Left lung (tissue), 10 donors: ENCODE measurements around the gene ACBD4. TPM values are rescaled to one million over a fixed set of nuclear protein-coding genes. Genes with fewer than 3 reads are reported as not detected.

ENCODE experiments used
- ATAC-seq: fragments of 200-7000 bp; cut with Tn5 transposase; one replicate; pipeline ENCODE4 v1.9.1; 2020; ENCODE audit warnings: moderate library complexity
- DNase-seq, 4 donors: peaks; one replicate each; pipeline ENCODE4 v3.0.0-alpha.2; 2013 to 2020
- H3K27ac ChIP-seq, 2 donors: fragments of 200-600 bp; sonication (generic) in 1 of 2; one replicate each; pipeline versions ENCODE4 v1.5.0 to v1.8.0; 2020 to 2021
- H3K27me3 ChIP-seq, 2 donors: fragments of 200-600 bp; sonication (generic) in 1 of 2; one replicate each; pipeline versions ENCODE4 v1.5.0 to v1.8.0; 2020 to 2021
- H3K36me3 ChIP-seq, 2 donors: fragments of 200-600 bp; sonication (generic) in 1 of 2; one replicate each; pipeline versions ENCODE4 v1.5.0 to v1.8.0; 2020 to 2021
- H3K4me1 ChIP-seq, 2 donors: fragments of 200-600 bp; one replicate each; pipeline ENCODE4 v1.8.0; 2021
- H3K4me3 ChIP-seq, 2 donors: fragments of 200-600 bp; sonication (generic) in 1 of 2; one replicate each; pipeline versions ENCODE4 v1.5.0 to v1.8.0; 2020 to 2021; ENCODE audit warnings: mild to moderate bottlenecking in 1 of 2
- H3K9me3 ChIP-seq, 2 donors: fragments of 200-600 bp; sonication (generic) in 1 of 2; one replicate each; pipeline versions ENCODE4 v1.5.0 to v1.8.0; 2020 to 2021
- intact Hi-C, 2 donors: fragments of 100-400 bp; cut with DNase I; formaldehyde crosslinking; loops; one replicate each; pipeline versions ENCODE4 v1.11.2 to v1.14.2; 2022
- polyA plus RNA-seq, 6 donors: library from polyadenylated mRNA; unstranded; fragments of 120-200 nt; gene quantifications; one replicate each; pipeline ENCODE4 v1.2.1, GENCODE V29; 2013; ENCODE audit not compliant: insufficient read length in 6 of 6
- total RNA-seq, 2 donors: library from RNA; stranded (reverse); fragmentation: NEBNext Ultra II Directional; extraction: Animal tissue kit (Norgen Biotek cat#: 25700); gene quantifications; one replicate each; pipeline ENCODE4 v1.2.1, GENCODE V29; 2021
- TF ChIP-seq, protein P1 (sequence below), 2 donors: fragments of 200-600 bp; sonication (generic) in 1 of 2; IDR thresholded peaks; one replicate each; pipeline versions ENCODE4 v1.5.0 to v1.8.0; 2021; ENCODE audit warnings: antibody characterized with exemption in 2 of 2
- donor health status: DM: no; HTN: yes; CAD: no.
- donor health status: DM: no; HTN: no; CAD: no.

ACBD4 gene
- total and polyA plus RNA-seq, 8 donors: 10.6 to 15.9 (median 15.0) TPM

DNA sequence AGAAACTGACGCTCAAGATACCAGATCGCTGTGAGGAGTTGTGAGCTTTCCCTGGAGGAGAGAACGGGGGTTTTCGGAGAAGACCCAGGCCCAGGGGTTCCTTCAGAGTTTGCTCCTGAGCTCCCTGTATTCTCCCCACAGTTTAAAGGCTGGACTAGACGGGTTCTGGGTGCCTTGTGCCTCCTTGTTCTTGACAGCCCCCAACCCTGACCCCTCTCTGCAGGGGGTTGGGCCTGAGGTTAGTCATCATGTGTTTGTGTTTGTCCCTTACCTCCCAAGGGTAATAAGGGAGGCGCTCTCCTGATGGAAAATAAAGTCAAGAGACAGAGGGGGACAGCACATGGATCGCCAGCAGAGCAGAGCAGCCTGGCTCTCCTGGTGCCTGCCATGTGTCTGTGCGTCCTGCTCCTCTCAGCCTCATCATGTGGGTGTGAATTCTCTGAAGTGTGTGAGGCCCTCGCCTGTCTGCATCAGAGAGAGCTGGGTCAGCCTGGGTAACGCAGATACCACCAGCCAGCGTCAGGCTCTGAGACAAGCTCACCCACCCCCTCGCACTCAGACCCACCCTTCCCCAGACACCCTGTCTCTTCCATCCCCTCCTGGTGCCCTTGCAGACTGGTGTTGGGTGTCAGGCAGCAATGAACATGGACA lies 34.9 kb downstream of the ACBD4 start:
- Histone ChIP-seq H3K4me1 (peaks cover 20 to 43% of the 10 kb centered on the region in 2 donors), H3K9me3 (no peaks in the 10 kb centered on the region), H3K4me3 (no peak overlapping the region), H3K27ac (peak overlapping the region; percentile 84 to 91), H3K27me3 (no peaks in the 10 kb centered on the region), H3K36me3 (peaks cover 0 to 8% of the 10 kb centered on the region in 2 donors)
- intact Hi-C loops: no loop called here
- DNase-seq: peak in 1 of 4 donors; percentile 24
- no peak for ATAC-seq
- TF ChIP-seq, protein P1, sequence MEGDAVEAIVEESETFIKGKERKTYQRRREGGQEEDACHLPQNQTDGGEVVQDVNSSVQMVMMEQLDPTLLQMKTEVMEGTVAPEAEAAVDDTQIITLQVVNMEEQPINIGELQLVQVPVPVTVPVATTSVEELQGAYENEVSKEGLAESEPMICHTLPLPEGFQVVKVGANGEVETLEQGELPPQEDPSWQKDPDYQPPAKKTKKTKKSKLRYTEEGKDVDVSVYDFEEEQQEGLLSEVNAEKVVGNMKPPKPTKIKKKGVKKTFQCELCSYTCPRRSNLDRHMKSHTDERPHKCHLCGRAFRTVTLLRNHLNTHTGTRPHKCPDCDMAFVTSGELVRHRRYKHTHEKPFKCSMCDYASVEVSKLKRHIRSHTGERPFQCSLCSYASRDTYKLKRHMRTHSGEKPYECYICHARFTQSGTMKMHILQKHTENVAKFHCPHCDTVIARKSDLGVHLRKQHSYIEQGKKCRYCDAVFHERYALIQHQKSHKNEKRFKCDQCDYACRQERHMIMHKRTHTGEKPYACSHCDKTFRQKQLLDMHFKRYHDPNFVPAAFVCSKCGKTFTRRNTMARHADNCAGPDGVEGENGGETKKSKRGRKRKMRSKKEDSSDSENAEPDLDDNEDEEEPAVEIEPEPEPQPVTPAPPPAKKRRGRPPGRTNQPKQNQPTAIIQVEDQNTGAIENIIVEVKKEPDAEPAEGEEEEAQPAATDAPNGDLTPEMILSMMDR (IDR thresholded peaks at IDR 0.05): no peak

DNA sequence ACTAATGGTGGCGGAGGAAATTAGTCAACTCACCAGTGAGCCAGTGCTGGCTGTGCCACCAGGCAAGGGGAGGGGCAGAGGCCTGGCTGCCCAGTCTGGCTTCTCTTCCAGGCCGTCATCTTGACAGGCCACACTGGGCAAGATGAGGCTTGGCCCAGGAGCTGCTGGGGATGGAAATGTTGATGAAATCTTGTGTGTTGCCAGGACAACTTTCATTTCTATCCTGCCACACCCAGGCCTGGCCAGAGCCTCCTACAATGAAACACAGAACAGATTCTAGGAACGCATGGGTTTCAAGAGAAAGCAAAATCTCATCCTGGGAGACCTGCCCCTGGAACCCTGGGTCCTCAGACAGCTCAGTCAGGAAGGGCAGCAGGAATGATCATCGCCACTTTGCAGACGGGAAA lies 35.4 kb downstream of the ACBD4 start:
- Histone ChIP-seq H3K9me3 (no peaks in the 10 kb centered on the region), H3K27ac (peak overlapping the region; percentile 84 to 91), H3K4me3 (peak overlapping the region in 1 of 2 donors; percentile 31), H3K27me3 (no peaks in the 10 kb centered on the region), H3K36me3 (peaks cover 0 to 8% of the 10 kb centered on the region in 2 donors), H3K4me1 (peaks cover 20 to 47% of the 10 kb centered on the region in 2 donors)
- TF ChIP-seq, protein P1 (IDR thresholded peaks at IDR 0.05): no peak
- peak; percentile 66 for ATAC-seq
- peak in 2 of 4 donors; percentile 56 to 73 for DNase-seq
- intact Hi-C loops: no loop called here

DNA sequence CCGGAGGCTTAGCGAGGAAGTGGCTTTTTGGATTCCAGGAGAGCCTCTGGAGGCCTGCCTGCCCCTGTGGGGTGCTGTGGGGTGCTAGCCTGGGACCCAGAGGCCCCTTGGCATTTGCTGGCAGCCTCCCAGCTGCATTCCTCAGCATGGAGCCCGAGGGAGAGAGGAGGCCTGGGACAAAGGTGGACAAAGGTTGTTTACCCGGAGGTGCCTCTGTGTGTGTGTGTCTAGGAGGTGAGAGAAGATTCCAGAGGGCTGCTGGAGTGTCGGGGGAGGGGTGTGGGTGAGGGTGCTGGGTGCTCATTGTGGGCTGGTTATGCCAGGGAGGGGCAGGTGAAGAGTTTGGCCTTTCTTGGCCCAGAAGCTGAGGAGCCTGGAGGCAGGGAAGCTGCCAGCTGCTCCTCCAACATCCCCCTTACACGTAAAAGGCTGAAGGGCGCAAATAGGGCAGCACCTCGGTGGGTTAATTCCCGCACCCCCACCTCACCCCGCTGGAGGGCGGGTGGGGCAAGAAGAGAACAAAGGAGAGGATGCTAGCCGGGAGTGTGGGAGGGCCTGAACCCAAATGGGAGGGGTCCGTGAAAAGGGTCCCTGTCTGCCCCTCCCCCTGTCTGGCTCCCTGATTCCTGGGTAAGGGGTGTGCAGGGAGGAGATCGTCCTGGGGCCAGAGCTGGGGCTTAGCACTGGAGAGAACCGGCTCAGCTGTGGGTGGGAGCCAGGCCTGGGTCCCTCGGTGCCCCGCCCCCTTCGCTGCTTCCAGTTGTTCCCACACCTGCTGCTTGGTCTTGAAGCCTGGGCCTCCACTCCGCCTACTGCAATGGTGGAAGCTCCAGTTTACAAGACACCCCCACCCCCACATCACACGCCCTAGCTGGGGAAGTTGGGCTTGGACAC lies 36.1 kb downstream of the ACBD4 start:
- ATAC-seq (peak; percentile 76), DNase-seq (peak in 3 of 4 donors; percentile 77 to 80 (median 80))
- peak overlapping the region in 1 of 2 donors; percentile 31 for H3K4me3 ChIP-seq
- TF ChIP-seq, protein P1 (IDR thresholded peaks at IDR 0.05): no peak
- no peaks in the 10 kb centered on the region for H3K27me3 ChIP-seq
- peak overlapping the region; percentile 84 to 91 for H3K27ac ChIP-seq
- no peaks in the 10 kb centered on the region for H3K9me3 ChIP-seq
- intact Hi-C loops: no loop called here
- H3K36me3 ChIP-seq: peaks cover 0 to 8% of the 10 kb centered on the region in 2 donors
- H3K4me1 ChIP-seq: peaks cover 20 to 53% of the 10 kb centered on the region in 2 donors

DNA sequence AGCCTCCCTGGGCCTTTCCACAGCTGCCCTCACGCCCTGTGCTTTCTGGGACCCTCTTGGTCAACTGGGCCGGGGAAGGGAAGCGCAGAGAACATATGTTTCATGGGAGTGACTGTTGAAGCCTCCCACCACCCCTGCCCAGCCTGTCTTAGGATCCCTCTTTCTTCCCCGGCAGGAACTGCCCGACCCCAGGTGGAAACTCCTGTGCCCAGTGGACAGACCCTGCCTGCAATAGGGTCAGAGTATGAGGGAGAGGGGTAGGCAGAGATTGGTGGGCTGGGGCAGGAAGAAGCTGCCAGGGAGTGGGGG lies 36.7 kb downstream of the ACBD4 start:
- intact Hi-C loops: no loop called here
- H3K9me3 ChIP-seq: no peaks in the 10 kb centered on the region
- TF ChIP-seq, protein P1 (IDR thresholded peaks at IDR 0.05): no peak
- ATAC-seq (no peak), DNase-seq (no peak)
- no peaks in the 10 kb centered on the region for H3K27me3 ChIP-seq
- H3K4me3 ChIP-seq: peak overlapping the region in 1 of 2 donors; percentile 31
- peaks cover 20 to 54% of the 10 kb centered on the region in 2 donors for H3K4me1 ChIP-seq
- peak overlapping the region; percentile 84 to 91 for H3K27ac ChIP-seq
- H3K36me3 ChIP-seq: peaks cover 0 to 8% of the 10 kb centered on the region in 2 donors
